ENCODE results near the gene SEMA4D. TPM values are rescaled to one million over a fixed set of nuclear protein-coding genes. Genes with fewer than 3 reads are reported as not detected.

SEMA4D gene
- total RNA-seq, 3 donors from 2014 or later (not counting 1 experiment from before 2014, with no cell fraction given): 354 to 448 (median 420) TPM

DNA sequence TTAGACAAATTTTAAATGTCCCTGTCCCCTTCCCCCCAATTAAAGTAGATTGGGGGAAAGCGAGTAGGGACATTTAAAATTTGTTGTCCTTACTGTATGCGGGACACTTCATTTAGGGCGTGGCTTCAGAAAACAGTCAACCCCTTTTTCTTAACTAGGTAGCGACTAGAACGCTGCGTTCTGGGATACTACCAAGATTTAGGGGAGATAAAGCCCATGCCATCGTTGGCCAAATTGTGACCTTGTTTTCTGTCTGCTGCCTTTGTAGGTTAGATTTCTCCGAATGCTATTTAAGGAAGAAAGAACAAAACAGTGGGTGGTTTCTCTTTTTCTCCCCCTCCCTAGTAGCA lies 185.7 kb downstream of the SEMA4D start:
- Mint-ChIP-seq H3K27ac (peak overlapping the region; percentile 97 to 99), H3K4me3 (peak overlapping the region; percentile 67)
- ATAC-seq: no peak

DNA sequence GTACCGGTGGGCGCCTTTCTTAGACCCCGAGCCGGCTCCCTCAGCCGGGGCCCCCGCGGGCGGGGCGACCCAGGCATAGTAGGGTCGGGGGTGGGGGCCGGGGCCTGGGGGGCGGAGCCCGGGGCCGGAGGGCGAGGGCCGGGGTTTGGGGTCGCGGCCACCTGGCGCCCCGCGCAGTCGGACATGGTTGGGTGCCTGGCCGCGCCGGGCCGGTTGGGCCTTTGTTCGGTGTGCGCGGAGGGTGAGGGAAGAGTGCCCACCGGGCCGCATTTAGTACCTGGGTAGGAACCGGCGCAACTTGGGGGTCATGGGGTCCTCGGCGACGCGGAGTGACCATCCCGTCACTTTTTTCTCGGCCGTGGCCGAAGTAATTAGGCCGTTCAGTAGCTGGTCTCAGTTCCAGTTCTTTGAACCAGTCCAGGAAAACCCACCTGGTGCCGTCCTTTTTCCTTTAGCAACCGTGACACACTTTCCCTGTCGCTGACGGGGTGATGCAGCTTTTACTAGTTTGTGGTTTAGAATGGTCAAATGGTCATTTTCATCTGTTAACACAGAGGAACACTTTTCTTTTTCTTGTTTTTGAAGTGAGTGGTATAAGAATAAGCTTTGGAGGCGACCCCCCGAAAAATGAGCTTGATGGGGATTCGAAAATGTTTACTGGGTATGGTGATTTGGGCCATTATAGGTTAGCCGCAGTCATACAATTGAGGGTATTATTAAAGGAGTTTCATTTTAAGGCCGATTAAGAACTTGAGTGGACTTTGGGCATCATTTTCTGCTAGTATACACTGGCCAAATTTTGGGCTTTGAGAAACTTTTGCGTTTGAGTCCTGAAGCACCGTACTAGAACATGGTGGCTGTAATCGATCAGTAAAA lies 186.3 kb downstream of the SEMA4D start:
- no peaks in the 10 kb centered on the region for H3K36me3 Mint-ChIP-seq
- peak overlapping the region; percentile 97 to 99 for H3K27ac Mint-ChIP-seq
- H3K4me3 Mint-ChIP-seq: peak overlapping the region; percentile 96
- no peaks in the 10 kb centered on the region for H3K9me3 Mint-ChIP-seq
- intact Hi-C loops (cut with micrococcal nuclease): loop anchor here (5.0 kb wide), 1 partner anchor 111 kb away; no protein-coding TSS in a partner anchor
- H3K4me3 ChIP-seq (ENCODE audit: low read length): peak overlapping the region; percentile 60
- H3K36me3 ChIP-seq (ENCODE audit: control insufficient read depth, insufficient read depth, low read length): peaks cover 6% of the 10 kb centered on the region
- TF ChIP-seq, protein P1, sequence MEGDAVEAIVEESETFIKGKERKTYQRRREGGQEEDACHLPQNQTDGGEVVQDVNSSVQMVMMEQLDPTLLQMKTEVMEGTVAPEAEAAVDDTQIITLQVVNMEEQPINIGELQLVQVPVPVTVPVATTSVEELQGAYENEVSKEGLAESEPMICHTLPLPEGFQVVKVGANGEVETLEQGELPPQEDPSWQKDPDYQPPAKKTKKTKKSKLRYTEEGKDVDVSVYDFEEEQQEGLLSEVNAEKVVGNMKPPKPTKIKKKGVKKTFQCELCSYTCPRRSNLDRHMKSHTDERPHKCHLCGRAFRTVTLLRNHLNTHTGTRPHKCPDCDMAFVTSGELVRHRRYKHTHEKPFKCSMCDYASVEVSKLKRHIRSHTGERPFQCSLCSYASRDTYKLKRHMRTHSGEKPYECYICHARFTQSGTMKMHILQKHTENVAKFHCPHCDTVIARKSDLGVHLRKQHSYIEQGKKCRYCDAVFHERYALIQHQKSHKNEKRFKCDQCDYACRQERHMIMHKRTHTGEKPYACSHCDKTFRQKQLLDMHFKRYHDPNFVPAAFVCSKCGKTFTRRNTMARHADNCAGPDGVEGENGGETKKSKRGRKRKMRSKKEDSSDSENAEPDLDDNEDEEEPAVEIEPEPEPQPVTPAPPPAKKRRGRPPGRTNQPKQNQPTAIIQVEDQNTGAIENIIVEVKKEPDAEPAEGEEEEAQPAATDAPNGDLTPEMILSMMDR (IDR thresholded peaks at IDR 0.05): no peak
- no peaks in the 10 kb centered on the region for H3K27me3 Mint-ChIP-seq (ENCODE audit: low read depth in 2 of 2)
- H3K4me1 Mint-ChIP-seq: peaks cover 16 to 23% of the 10 kb centered on the region in 2 donors
- DNase-seq (no peak), ATAC-seq (no peak)
- no peaks in the 10 kb centered on the region for H3K9me3 ChIP-seq (ENCODE audit: control insufficient read depth, insufficient read depth, low read length)
- H3K27ac ChIP-seq (ENCODE audit: low read length): peak overlapping the region; percentile 95
- WGBS (ENCODE audit: insufficient coverage): under 1% methylated on average over 51 of the region's 54 CpGs
- peaks cover 18% of the 10 kb centered on the region for H3K4me1 ChIP-seq (ENCODE audit: control insufficient read depth, insufficient read depth, low read length)
- H3K27me3 ChIP-seq (ENCODE audit: control insufficient read depth, insufficient read depth, low read length): no peaks in the 10 kb centered on the region

More for the DNA sequence above, 185.7 kb downstream of the SEMA4D start:
- no peak overlapping the region for H3K27ac ChIP-seq (ENCODE audit: low read length)
- Mint-ChIP-seq H3K9me3 (no peaks in the 10 kb centered on the region), H3K27me3 (ENCODE audit: low read depth in 2 of 2) (no peaks in the 10 kb centered on the region), H3K4me1 (peaks cover 16 to 23% of the 10 kb centered on the region in 2 donors), H3K36me3 (no peaks in the 10 kb centered on the region)
- under 1% methylated on average over 6 of the region's 8 CpGs for WGBS (ENCODE audit: insufficient coverage)
- intact Hi-C loops (cut with micrococcal nuclease): loop anchor here (5.0 kb wide), 1 partner anchor 110 kb away; no protein-coding TSS in a partner anchor
- peaks cover 18% of the 10 kb centered on the region for H3K4me1 ChIP-seq (ENCODE audit: control insufficient read depth, insufficient read depth, low read length)
- peak in 1 of 2 donors; percentile 28 for DNase-seq
- no peaks in the 10 kb centered on the region for H3K9me3 ChIP-seq (ENCODE audit: control insufficient read depth, insufficient read depth, low read length)
- peak overlapping the region; percentile 60 for H3K4me3 ChIP-seq (ENCODE audit: low read length)
- H3K36me3 ChIP-seq (ENCODE audit: control insufficient read depth, insufficient read depth, low read length): peaks cover 6% of the 10 kb centered on the region
- no peaks in the 10 kb centered on the region for H3K27me3 ChIP-seq (ENCODE audit: control insufficient read depth, insufficient read depth, low read length)
- TF ChIP-seq, protein P1 (IDR thresholded peaks at IDR 0.05): no peak

Other genes starting within 250 kb of the SEMA4D start
- gene CKS2, start 186.9 kb downstream of the SEMA4D start, total RNA-seq: 10 to 100 TPM; 11.4 to 18.3 (median 16.4) TPM
- 10 to 100 TPM; 79.5 to 95.8 (median 88.7) TPM for gene SECISBP2, start 179.6 kb downstream of the SEMA4D start, total RNA-seq
- gene GADD45G, start 106.9 kb upstream of the SEMA4D start, total RNA-seq: 1 to 10 TPM; 2.6 to 3.2 (median 2.8) TPM